ENCODE data around the gene GALR2.

The GALR2 gene

DNA sequence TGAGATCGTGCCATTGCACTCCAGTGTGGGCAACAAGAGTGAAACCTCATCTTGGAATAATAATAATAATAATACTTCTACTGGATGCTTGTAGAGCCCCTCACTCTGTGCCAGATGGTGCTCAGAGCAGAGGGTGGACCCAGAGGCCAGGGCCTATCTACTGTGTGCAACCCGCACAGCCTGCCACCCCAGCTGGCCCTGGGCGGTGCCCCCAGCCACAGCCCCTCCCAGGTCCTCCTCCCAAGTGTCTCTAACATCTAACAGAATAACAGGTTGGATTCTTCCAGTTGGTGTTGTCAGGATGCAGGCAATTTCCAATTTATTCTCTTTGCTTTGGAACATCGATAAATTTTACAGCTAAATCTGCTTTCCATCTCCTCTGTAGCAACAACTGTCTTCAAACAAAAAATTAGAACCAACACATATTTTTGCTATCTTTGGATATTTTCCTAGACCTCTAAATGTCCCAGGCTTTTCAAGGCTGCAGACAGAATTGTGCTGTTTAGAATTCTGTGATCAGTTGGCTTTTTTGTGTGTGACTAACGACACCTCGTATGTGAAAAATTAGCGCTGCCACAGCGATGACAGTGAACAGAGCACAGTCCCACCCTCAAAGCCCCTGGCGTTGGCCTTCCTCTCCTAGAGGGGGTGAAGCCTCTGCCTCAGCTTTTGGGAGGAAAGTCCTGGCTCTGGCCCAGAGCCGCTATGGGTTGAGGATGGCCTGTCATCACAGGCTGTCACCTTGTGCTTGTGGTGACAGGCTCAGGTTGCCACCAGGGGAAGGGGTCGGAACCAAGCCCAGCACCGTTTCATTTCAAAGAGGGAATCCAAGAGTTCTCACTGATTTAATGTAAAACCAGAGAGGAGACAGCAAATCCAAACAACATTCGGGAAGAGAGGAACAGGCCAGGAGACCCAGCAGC is 39.9 kb upstream of the GALR2 start:
- no peak for ATAC-seq
- TF ChIP-seq ZNF565 (CRISPR knock-in tag; conservative IDR thresholded peaks at IDR 0.05; ENCODE audit: low read depth) (no peak), CSDC2 (CRISPR knock-in tag; IDR thresholded peaks at IDR 0.05) (no peak), TOX (CRISPR knock-in tag; IDR thresholded peaks at IDR 0.05; ENCODE audit: borderline replicate concordance) (no peak), ISL1 (CRISPR knock-in tag; IDR thresholded peaks at IDR 0.05) (no peak), SNAI2 (CRISPR knock-in tag; IDR thresholded peaks at IDR 0.05) (no peak), POU6F1 (CRISPR knock-in tag; IDR thresholded peaks at IDR 0.05; ENCODE audit: borderline replicate concordance, low read depth) (no peak), OSR1 (CRISPR knock-in tag; IDR thresholded peaks at IDR 0.05) (no peak), ZC3H10 (CRISPR knock-in tag; IDR thresholded peaks at IDR 0.05) (no peak), GLIS3 (CRISPR knock-in tag; IDR thresholded peaks at IDR 0.05) (no peak)
- TF ChIP-seq, protein P1, sequence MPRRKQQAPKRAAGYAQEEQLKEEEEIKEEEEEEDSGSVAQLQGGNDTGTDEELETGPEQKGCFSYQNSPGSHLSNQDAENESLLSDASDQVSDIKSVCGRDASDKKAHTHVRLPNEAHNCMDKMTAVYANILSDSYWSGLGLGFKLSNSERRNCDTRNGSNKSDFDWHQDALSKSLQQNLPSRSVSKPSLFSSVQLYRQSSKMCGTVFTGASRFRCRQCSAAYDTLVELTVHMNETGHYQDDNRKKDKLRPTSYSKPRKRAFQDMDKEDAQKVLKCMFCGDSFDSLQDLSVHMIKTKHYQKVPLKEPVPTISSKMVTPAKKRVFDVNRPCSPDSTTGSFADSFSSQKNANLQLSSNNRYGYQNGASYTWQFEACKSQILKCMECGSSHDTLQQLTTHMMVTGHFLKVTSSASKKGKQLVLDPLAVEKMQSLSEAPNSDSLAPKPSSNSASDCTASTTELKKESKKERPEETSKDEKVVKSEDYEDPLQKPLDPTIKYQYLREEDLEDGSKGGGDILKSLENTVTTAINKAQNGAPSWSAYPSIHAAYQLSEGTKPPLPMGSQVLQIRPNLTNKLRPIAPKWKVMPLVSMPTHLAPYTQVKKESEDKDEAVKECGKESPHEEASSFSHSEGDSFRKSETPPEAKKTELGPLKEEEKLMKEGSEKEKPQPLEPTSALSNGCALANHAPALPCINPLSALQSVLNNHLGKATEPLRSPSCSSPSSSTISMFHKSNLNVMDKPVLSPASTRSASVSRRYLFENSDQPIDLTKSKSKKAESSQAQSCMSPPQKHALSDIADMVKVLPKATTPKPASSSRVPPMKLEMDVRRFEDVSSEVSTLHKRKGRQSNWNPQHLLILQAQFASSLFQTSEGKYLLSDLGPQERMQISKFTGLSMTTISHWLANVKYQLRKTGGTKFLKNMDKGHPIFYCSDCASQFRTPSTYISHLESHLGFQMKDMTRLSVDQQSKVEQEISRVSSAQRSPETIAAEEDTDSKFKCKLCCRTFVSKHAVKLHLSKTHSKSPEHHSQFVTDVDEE (CRISPR knock-in tag; IDR thresholded peaks at IDR 0.05): no peak

GRCh38 chr17:76036497-76037261 is 37.9 kb upstream of the GALR2 start:
- TF ChIP-seq, protein P1 (CRISPR knock-in tag; IDR thresholded peaks at IDR 0.05): no peak
- TF ChIP-seq ZNF565 (CRISPR knock-in tag; conservative IDR thresholded peaks at IDR 0.05; ENCODE audit: low read depth): no peak
- no peak for TF ChIP-seq OSR1 (CRISPR knock-in tag; IDR thresholded peaks at IDR 0.05)
- no peak for TF ChIP-seq ZNF8 (CRISPR knock-in tag; IDR thresholded peaks at IDR 0.05)
- peak; percentile 86 for TF ChIP-seq TCF4 (CRISPR knock-in tag; IDR thresholded peaks at IDR 0.05; ENCODE audit: borderline replicate concordance)
- TF ChIP-seq ZNF70 (CRISPR knock-in tag; IDR thresholded peaks at IDR 0.05): no peak
- ATAC-seq: peak; percentile 59

GRCh38 chr17:76038050-76038449 is 36.5 kb upstream of the GALR2 start:
- TF ChIP-seq SNAI2 (CRISPR knock-in tag; IDR thresholded peaks at IDR 0.05): no peak
- no peak for TF ChIP-seq ZC3H10 (CRISPR knock-in tag; IDR thresholded peaks at IDR 0.05)
- TF ChIP-seq OSR1 (CRISPR knock-in tag; IDR thresholded peaks at IDR 0.05): no peak
- no peak for TF ChIP-seq TCF4 (CRISPR knock-in tag; IDR thresholded peaks at IDR 0.05; ENCODE audit: borderline replicate concordance)
- no peak for TF ChIP-seq ARNTL (CRISPR knock-in tag; IDR thresholded peaks at IDR 0.05; ENCODE audit: borderline replicate concordance, low read depth)
- TF ChIP-seq POU6F1 (CRISPR knock-in tag; IDR thresholded peaks at IDR 0.05; ENCODE audit: borderline replicate concordance, low read depth): no peak
- TF ChIP-seq TOX (CRISPR knock-in tag; IDR thresholded peaks at IDR 0.05; ENCODE audit: borderline replicate concordance): no peak
- TF ChIP-seq CSRNP3 (CRISPR knock-in tag; IDR thresholded peaks at IDR 0.05): no peak
- no peak for TF ChIP-seq ZNF8 (CRISPR knock-in tag; IDR thresholded peaks at IDR 0.05)
- TF ChIP-seq ESRRG (CRISPR knock-in tag; IDR thresholded peaks at IDR 0.05): no peak
- no peak for TF ChIP-seq CREB5 (CRISPR knock-in tag; IDR thresholded peaks at IDR 0.05; ENCODE audit: low read depth)
- TF ChIP-seq ZFP3 (CRISPR knock-in tag; IDR thresholded peaks at IDR 0.05): no peak
- no peak for TF ChIP-seq ZFP30 (CRISPR knock-in tag; IDR thresholded peaks at IDR 0.05)
- TF ChIP-seq PPARA (CRISPR knock-in tag; IDR thresholded peaks at IDR 0.05; ENCODE audit: borderline replicate concordance): no peak
- no peak for TF ChIP-seq RARB (CRISPR knock-in tag; IDR thresholded peaks at IDR 0.05)
- no peak for ATAC-seq
